Thyroid gland (tissue), 4 donors: ENCODE data around the gene HEPHL1. TPM values are rescaled to one million over a fixed set of nuclear protein-coding genes. Genes with fewer than 3 reads are reported as not detected.
A peak's percentile ranks its signal among the peaks of the same experiment; 100 is the strongest.

Experiments
- DNase-seq, 2 donors: peaks; one replicate each; pipeline ENCODE4 v3.0.0-alpha.2; 2019
- H3K27ac ChIP-seq, 3 donors: fragments of 200-600 bp; sonication (generic); 1 replicate in 2 of 3; 2 replicates in 1 of 3; pipeline ENCODE4 v1.5.1; 2016 to 2019; ENCODE audit warnings: mild to moderate bottlenecking in 1 of 3, moderate library complexity in 1 of 3
- H3K27me3 ChIP-seq: fragments of 200-600 bp; sonication (generic); one replicate; pipeline ENCODE4 v1.5.1; 2019
- H3K36me3 ChIP-seq, 2 donors: fragments of 200-600 bp; sonication (generic); one replicate each; pipeline ENCODE4 v1.5.1; 2016 to 2019
- H3K4me1 ChIP-seq, 2 donors: fragments of 200-600 bp; sonication (generic); one replicate each; pipeline ENCODE4 v1.5.1; 2017 to 2019
- H3K4me3 ChIP-seq, 3 donors: fragments of 200-600 bp; sonication (generic); replicated peaks in 1 of 3; 1 replicate in 2 of 3; 2 replicates in 1 of 3; pipeline ENCODE4 v1.5.1; 2016; ENCODE audit warnings: mild to moderate bottlenecking in 1 of 3
- H3K9me3 ChIP-seq: fragments of 200-600 bp; sonication (generic); one replicate; pipeline ENCODE4 v1.5.1; 2017
- POLR2A ChIP-seq, 2 donors: fragments of 450-650 bp; IDR thresholded peaks; one replicate each; pipeline ENCODE4 v1.6.1; 2017; ENCODE audit warnings: antibody characterized with exemption in 2 of 2, mild to moderate bottlenecking in 2 of 2, moderate library complexity in 1 of 2
- WGBS, 2 donors: methylation state at CpG; one replicate each; pipeline ENCODE4 v1.1.5; 2017; 5-methylcytosine and 5-hydroxymethylcytosine counted together
- intact Hi-C: fragments of 100-400 bp; cut with DNase I; formaldehyde crosslinking; loops from one replicate; pipeline ENCODE4 v1.15.1; 2023
- total RNA-seq, 4 donors: library from RNA; depleted of rRNA; stranded (reverse); fragments of >200 nt; gene quantifications; one replicate each; pipeline ENCODE4 v1.2.3, GENCODE V29; 2016
- TF ChIP-seq, protein P1 (sequence below), 6 experiments: fragments of 200-600 bp in 3 of 6; fragments of 450-650 bp in 3 of 6; sonication (generic) in 3 of 6; IDR thresholded peaks; one replicate each; pipeline ENCODE4 v1.5.1; 2016 to 2019; ENCODE audit warnings: antibody characterized with exemption in 6 of 6, mild to moderate bottlenecking in 2 of 6, inconsistent platforms in 1 of 6, moderate library complexity in 1 of 6

Gene HEPHL1
- total RNA-seq, 4 donors from 2014 or later, result 0.21 to 0.24 TPM; not detected in 2

DNA sequence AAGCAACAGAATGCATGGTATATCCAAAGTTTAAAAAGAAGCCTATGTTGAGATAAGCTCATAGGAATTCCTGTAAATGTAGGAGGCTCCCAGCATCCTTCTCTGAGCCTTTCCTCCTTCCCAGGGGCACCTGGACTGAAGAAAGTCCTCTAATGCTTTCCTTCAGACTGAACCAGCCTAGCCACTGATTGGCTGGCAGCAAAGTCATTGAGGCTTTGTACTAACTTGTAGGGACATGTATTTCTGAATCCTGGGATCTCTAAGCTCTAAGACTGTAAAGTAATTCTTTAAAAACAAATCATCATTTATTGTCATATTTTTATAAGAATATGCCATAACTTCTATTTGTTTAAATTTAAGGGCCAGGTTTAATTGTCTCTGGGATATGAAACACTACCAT lies 83.6 kb downstream of the HEPHL1 start:
- Histone ChIP-seq H3K9me3 (no peaks in the 10 kb centered on the region), H3K27me3 (no peaks in the 10 kb centered on the region), H3K4me3 (no peak overlapping the region), H3K27ac (peak overlapping the region in 2 of 3 donors; percentile 39 to 68), H3K4me1 (peaks cover 0 to 11% of the 10 kb centered on the region in 2 donors), H3K36me3 (no peaks in the 10 kb centered on the region)
- intact Hi-C loops, result no loop called here
- TF ChIP-seq POLR2A (IDR thresholded peaks at IDR 0.05), result no peak
- TF ChIP-seq, protein P1, sequence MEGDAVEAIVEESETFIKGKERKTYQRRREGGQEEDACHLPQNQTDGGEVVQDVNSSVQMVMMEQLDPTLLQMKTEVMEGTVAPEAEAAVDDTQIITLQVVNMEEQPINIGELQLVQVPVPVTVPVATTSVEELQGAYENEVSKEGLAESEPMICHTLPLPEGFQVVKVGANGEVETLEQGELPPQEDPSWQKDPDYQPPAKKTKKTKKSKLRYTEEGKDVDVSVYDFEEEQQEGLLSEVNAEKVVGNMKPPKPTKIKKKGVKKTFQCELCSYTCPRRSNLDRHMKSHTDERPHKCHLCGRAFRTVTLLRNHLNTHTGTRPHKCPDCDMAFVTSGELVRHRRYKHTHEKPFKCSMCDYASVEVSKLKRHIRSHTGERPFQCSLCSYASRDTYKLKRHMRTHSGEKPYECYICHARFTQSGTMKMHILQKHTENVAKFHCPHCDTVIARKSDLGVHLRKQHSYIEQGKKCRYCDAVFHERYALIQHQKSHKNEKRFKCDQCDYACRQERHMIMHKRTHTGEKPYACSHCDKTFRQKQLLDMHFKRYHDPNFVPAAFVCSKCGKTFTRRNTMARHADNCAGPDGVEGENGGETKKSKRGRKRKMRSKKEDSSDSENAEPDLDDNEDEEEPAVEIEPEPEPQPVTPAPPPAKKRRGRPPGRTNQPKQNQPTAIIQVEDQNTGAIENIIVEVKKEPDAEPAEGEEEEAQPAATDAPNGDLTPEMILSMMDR (IDR thresholded peaks at IDR 0.05), result no peak
- no peak for DNase-seq

DNA sequence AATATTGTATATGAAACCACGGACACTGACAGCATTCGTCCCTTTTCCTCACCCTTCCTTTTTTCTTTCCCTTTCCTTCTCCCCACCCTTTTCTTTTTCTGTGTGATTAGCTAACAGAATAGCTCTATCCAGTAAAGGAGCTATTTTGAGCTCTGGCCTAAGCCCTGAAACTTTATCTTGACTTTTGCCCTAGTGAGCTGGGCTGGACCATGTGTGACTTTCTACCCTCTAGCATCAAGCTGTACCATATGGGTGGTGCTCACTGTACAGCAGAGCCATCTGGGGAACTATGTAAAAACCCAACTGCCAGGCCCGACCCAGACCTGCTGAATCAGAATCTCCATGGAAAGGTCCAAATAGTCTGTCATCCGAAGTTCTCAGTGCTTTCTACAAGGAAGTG lies 85.6 kb downstream of the HEPHL1 start:
- no peak for TF ChIP-seq POLR2A (IDR thresholded peaks at IDR 0.05)
- TF ChIP-seq, protein P1 (IDR thresholded peaks at IDR 0.05), result no peak
- H3K9me3 ChIP-seq, result no peaks in the 10 kb centered on the region
- H3K4me1 ChIP-seq, result peaks cover 0 to 17% of the 10 kb centered on the region in 2 donors
- H3K4me3 ChIP-seq, result no peak overlapping the region
- intact Hi-C loops, result no loop called here
- 91 to 95% methylated on average over 4 of the region's 4 CpGs for WGBS, 2 donors
- no peaks in the 10 kb centered on the region for H3K27me3 ChIP-seq
- H3K27ac ChIP-seq, result no peak overlapping the region
- no peaks in the 10 kb centered on the region for H3K36me3 ChIP-seq
- DNase-seq, result no peak

DNA sequence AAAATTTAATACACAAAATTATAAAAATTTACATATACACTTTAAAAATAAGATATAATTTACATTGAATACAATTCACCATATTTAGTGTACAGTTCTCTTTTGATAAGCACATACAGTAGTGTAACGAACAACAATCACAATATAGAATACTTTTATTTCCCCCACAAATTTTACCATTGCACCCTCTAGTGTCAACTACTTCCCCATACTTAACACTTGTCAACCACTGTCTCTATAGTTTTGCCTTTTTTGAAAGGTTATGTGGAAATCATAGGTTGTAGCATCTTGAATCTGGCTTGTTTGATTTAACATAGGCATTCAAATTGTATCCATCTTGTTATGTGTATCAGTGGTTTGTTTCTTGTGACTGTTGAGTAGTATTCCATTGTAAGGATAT lies 86.2 kb downstream of the HEPHL1 start:
- no peaks in the 10 kb centered on the region for H3K9me3 ChIP-seq
- intact Hi-C loops, result no loop called here

DNA sequence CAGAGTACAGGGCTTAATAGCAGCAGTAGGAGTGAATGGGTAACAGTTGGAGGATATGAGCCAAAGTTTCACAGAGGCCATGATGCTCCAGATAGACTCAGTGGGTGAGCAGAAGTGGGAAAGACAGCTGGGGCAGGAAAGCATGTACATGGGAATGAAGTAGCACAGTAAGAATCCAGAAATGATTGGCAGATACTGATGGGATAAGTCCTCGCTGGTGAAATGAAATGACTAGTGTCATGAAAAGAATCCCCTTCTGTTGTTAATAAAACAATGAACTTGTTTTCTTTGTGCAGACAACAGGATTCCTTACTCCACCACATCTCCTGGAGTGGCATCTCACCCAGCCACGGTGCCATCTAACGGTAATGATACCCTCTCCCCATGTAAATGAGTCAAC lies 90.1 kb downstream of the HEPHL1 start:
- Histone ChIP-seq H3K4me1 (peaks cover 31 to 37% of the 10 kb centered on the region in 2 donors), H3K4me3 (no peak overlapping the region), H3K36me3 (no peaks in the 10 kb centered on the region), H3K27ac (no peak overlapping the region), H3K27me3 (no peaks in the 10 kb centered on the region), H3K9me3 (no peaks in the 10 kb centered on the region)
- 81 to 94% methylated on average over 3 of the region's 3 CpGs for WGBS, 2 donors
- no peak for TF ChIP-seq POLR2A (IDR thresholded peaks at IDR 0.05)
- TF ChIP-seq, protein P1 (IDR thresholded peaks at IDR 0.05), result no peak
- intact Hi-C loops, result no loop called here
- no peak for DNase-seq

More for the DNA sequence above, 86.2 kb downstream of the HEPHL1 start:
- Histone ChIP-seq H3K36me3 (no peaks in the 10 kb centered on the region), H3K27me3 (no peaks in the 10 kb centered on the region), H3K4me3 (no peak overlapping the region), H3K4me1 (peaks cover under 1 to 21% of the 10 kb centered on the region in 2 donors), H3K27ac (no peak overlapping the region)
- no peak for DNase-seq
- TF ChIP-seq POLR2A (IDR thresholded peaks at IDR 0.05), result no peak
- TF ChIP-seq, protein P1 (IDR thresholded peaks at IDR 0.05), result no peak
- 91 to 93% methylated on average over 1 of the region's 1 CpG for WGBS, 2 donors

- H3K9me3 ChIP-seq, result no peaks in the 10 kb centered on the region
- WGBS, 2 donors, result 54 to 69% methylated on average over 3 of the region's 3 CpGs
- intact Hi-C loops, result no loop called here
- no peak overlapping the region for H3K4me3 ChIP-seq
- H3K4me1 ChIP-seq, result peaks cover 31 to 37% of the 10 kb centered on the region in 2 donors
- H3K27me3 ChIP-seq, result no peaks in the 10 kb centered on the region
- H3K27ac ChIP-seq, result peak overlapping the region; percentile 26 to 60 (median 50)
- no peak for DNase-seq
- H3K36me3 ChIP-seq, result no peaks in the 10 kb centered on the region
- TF ChIP-seq, protein P1 (IDR thresholded peaks at IDR 0.05), result no peak
- TF ChIP-seq POLR2A (IDR thresholded peaks at IDR 0.05), result no peak
Observed at GRCh38 chr11:94111660-94112059, 90.5 kb downstream of the HEPHL1 start.
